HUES64 (cell line): ENCODE measurements around the gene SYNPR.

Source experiments
- H3K27ac ChIP-seq: 2 replicates; pipeline ENCODE4 v1.7.0; 2013; ENCODE audit warnings: low read depth, low read length, inconsistent platforms
- H3K27me3 ChIP-seq: 2 replicates; pipeline ENCODE4 v1.6.1; 2013; ENCODE audit warnings: mild to moderate bottlenecking, low read length; ENCODE audit not compliant: insufficient read depth
- H3K36me3 ChIP-seq: 2 replicates; pipeline ENCODE4 v1.6.1; 2013; ENCODE audit warnings: mild to moderate bottlenecking, low read length; ENCODE audit not compliant: insufficient read depth
- H3K4me1 ChIP-seq: 2 replicates; pipeline ENCODE4 v1.6.1; 2013; ENCODE audit warnings: mild to moderate bottlenecking, low read length, moderate library complexity; ENCODE audit not compliant: insufficient read depth
- H3K4me3 ChIP-seq: 2 replicates; pipeline ENCODE4 v1.5.1; 2013; ENCODE audit warnings: mild to moderate bottlenecking, low read length, moderate library complexity
- H3K9ac ChIP-seq: 2 replicates; pipeline ENCODE4 v1.6.1; 2013; ENCODE audit warnings: mild to moderate bottlenecking, low read depth, low read length
- H3K9me3 ChIP-seq: 2 replicates; pipeline ENCODE4 v1.6.1; 2013; ENCODE audit warnings: low read depth, low read length; ENCODE audit not compliant: insufficient read depth
- WGBS: fragments of 150-250, 120-280 bp; methylation state at CpG from one replicate; pipeline ENCODE4 v1.1.7; 2013; ENCODE audit warnings: missing lambda C conversion rate; 5-methylcytosine and 5-hydroxymethylcytosine counted together

The SYNPR gene

GRCh38 chr3:63308072-63308471 is 30.0 kb downstream of the SYNPR start:
- H3K27ac ChIP-seq = no peak overlapping the region
- H3K36me3 ChIP-seq = no peaks in the 10 kb centered on the region
- H3K9me3 ChIP-seq = peaks cover 4% of the 10 kb centered on the region; the same call in 1 of the 2 replicates
- peaks cover 7% of the 10 kb centered on the region for H3K4me1 ChIP-seq
- no peak overlapping the region for H3K9ac ChIP-seq
- no peak overlapping the region for H3K4me3 ChIP-seq
- WGBS = no CpG with 5 or more reads among the region's 3 CpGs
- peaks cover 100% of the 10 kb centered on the region for H3K27me3 ChIP-seq

DNA sequence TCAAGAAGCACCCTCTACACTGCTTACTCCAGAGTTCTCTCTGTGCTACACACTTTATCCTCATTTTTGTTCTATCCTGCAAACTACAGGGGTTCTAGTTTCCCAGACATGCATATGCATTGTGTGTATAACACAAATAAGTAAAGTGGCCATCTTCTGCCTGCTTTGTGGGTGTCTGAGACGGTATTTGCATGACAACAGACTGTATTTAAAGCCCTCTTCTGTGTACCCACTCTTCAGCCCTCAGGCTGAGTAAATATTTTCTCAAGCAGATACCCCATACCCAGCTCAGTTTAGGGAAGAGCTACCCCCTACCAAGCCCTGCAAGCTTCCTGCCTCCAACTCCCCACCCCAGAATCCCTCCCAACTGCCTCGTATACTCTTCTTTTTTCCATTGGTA is 31.7 kb downstream of the SYNPR start:
- WGBS = 7% methylated on average over 2 of the region's 2 CpGs
- Histone ChIP-seq H3K9ac (no peak overlapping the region), H3K4me1 (peaks cover 7% of the 10 kb centered on the region), H3K27ac (no peak overlapping the region), H3K4me3 (no peak overlapping the region), H3K27me3 (peaks cover 91% of the 10 kb centered on the region), H3K36me3 (no peaks in the 10 kb centered on the region), H3K9me3 (peaks cover 4% of the 10 kb centered on the region; the same call in 1 of the 2 replicates)

- Histone ChIP-seq H3K27ac (no peak overlapping the region), H3K27me3 (peaks cover 3% of the 10 kb centered on the region; the same call in 1 of the 2 replicates), H3K9me3 (no peaks in the 10 kb centered on the region)
These were observed 45.7 kb downstream of the SYNPR start for GRCh38 chr3:63323766-63324165.

GRCh38 chr3:63324621-63325020 is 46.5 kb downstream of the SYNPR start:
- H3K4me3 ChIP-seq = no peak overlapping the region
- no peaks in the 10 kb centered on the region for H3K27me3 ChIP-seq
- no peaks in the 10 kb centered on the region for H3K36me3 ChIP-seq
- H3K4me1 ChIP-seq = peaks cover 3% of the 10 kb centered on the region; the same call in 1 of the 2 replicates
- H3K9me3 ChIP-seq = no peaks in the 10 kb centered on the region
- WGBS = 78% methylated on average over 2 of the region's 2 CpGs
- no peak overlapping the region for H3K9ac ChIP-seq
- H3K27ac ChIP-seq = no peak overlapping the region

More at GRCh38 chr3:63323766-63324165, 45.7 kb downstream of the SYNPR start:
- Histone ChIP-seq H3K36me3 (no peaks in the 10 kb centered on the region), H3K4me3 (no peak overlapping the region), H3K4me1 (peaks cover 3% of the 10 kb centered on the region; the same call in 1 of the 2 replicates), H3K9ac (no peak overlapping the region)

DNA sequence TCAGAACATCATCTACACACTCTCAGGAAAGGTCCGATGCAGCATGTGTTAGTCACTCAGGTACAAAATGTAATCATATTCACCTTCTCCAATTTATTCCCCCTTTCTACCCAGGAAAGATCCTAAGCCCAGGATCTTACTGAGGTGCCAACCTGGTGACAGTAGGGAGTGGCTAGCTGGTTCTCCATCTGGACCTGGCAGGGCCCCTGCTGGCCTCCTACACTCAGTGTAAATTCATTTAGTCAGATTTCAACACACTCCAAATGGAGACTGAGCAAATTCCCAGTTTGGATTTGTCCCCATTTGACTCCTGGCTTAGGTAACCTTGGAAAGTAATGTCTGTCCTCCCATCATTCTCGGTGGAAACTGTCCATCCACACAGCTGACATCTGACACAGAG is 47.3 kb downstream of the SYNPR start:
- Histone ChIP-seq H3K9ac (no peak overlapping the region), H3K27me3 (peaks cover 4% of the 10 kb centered on the region; the same call in 1 of the 2 replicates), H3K27ac (no peak overlapping the region), H3K4me1 (peaks cover 3% of the 10 kb centered on the region; the same call in 1 of the 2 replicates), H3K4me3 (no peak overlapping the region), H3K36me3 (no peaks in the 10 kb centered on the region), H3K9me3 (no peaks in the 10 kb centered on the region)
- 49% methylated on average over 2 of the region's 2 CpGs for WGBS

DNA sequence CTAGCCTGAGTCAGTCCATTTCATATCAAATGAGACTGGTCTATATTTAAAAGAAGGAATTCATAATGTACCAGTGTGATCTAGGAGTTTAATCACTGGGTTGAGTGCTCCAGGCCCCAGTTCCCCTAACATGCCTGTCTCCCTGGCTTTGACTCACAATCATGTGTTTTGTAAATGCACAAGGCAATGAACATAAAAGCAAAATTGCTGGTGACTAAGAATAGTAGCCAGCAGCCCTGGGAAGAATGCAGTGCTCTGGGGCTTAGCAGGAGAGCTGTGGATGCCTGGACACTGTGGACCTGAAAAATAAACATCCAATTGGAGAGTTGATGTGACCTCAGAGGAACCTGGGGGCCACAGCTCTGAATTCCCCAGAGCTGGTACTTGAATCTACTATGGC is 50.3 kb downstream of the SYNPR start:
- Histone ChIP-seq H3K27ac (no peak overlapping the region), H3K9ac (no peak overlapping the region), H3K4me3 (no peak overlapping the region), H3K27me3 (peaks cover 4% of the 10 kb centered on the region; the same call in 1 of the 2 replicates), H3K36me3 (no peaks in the 10 kb centered on the region), H3K9me3 (no peaks in the 10 kb centered on the region), H3K4me1 (peaks cover 3% of the 10 kb centered on the region; the same call in 1 of the 2 replicates)

DNA sequence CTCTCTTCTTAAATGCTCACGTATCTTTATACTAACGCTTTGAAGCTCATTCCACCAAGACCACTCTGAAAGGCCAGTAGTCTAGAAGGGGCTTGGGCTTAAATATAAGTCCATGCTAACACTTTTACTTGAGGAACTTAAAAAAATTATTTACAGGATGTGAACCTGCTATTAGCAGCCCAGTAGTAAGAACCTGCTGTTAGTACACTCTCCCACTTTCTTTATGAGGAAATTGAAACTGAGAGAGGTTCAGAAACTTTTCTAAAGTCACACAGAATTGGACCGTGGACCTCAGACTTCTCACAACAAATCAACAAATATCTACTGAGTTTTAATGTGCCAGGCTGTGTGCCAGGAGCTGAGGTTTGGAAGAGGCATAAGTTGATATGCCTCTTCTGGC is 53.4 kb downstream of the SYNPR start:
- no peak overlapping the region for H3K9ac ChIP-seq
- H3K4me3 ChIP-seq = no peak overlapping the region
- H3K27ac ChIP-seq = no peak overlapping the region
- H3K4me1 ChIP-seq = peaks cover 7% of the 10 kb centered on the region
- WGBS = 88% methylated on average over 2 of the region's 3 CpGs
- H3K9me3 ChIP-seq = no peaks in the 10 kb centered on the region
- peaks cover 4% of the 10 kb centered on the region; the same call in 1 of the 2 replicates for H3K27me3 ChIP-seq
- no peaks in the 10 kb centered on the region for H3K36me3 ChIP-seq

GRCh38 chr3:63333815-63334214 is 55.7 kb downstream of the SYNPR start:
- Histone ChIP-seq H3K4me1 (peaks cover 3% of the 10 kb centered on the region; the same call in 1 of the 2 replicates), H3K9ac (no peak overlapping the region), H3K27ac (no peak overlapping the region), H3K4me3 (no peak overlapping the region), H3K36me3 (no peaks in the 10 kb centered on the region), H3K27me3 (peaks cover 4% of the 10 kb centered on the region; the same call in 1 of the 2 replicates), H3K9me3 (no peaks in the 10 kb centered on the region)
- 78% methylated on average over 1 of the region's 1 CpG for WGBS

DNA sequence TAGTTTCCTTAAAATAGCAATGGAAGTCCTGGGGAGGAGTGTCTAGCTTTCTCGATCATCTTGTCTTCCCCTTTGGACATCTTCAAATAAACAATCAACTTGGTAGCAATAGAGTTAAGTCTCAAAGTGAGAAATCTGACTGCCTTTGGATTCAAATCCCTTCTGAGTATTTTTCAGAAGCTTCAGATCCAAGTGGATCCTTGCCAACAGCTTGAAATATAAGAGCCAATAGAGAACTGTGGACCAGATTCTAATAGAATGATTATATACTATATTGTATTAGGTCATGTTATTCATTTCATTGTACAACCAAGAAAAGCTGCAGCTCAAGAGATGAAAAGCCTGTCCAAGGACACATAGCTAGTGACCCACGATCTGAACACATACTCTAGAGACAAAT is 60.2 kb downstream of the SYNPR start:
- Histone ChIP-seq H3K27me3 (no peaks in the 10 kb centered on the region), H3K4me3 (no peak overlapping the region), H3K9me3 (no peaks in the 10 kb centered on the region), H3K4me1 (peaks cover 16% of the 10 kb centered on the region), H3K27ac (no peak overlapping the region), H3K9ac (no peak overlapping the region), H3K36me3 (no peaks in the 10 kb centered on the region)
- WGBS = 91% methylated on average over 1 of the region's 2 CpGs

DNA sequence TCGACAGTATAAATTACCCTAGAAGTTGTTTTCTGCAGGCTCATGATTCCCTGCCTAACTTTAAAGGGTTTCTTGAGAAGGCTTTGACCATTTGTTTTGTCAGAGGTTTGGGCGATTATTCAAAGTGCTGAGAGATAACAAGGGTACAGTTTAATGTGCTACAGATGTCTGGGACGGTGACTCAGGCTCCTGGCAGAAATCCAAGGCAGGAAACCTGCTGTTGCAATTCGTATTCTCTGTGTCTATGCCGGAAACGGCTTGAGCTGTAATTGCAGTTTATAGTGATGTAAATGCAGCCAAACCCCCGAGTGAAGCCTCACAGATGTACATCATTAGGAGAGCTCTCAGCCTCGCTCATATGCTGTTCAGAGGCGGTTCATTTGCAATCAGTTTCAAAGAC is 65.6 kb downstream of the SYNPR start:
- peak overlapping the region; percentile 15; the same call in 1 of the 2 replicates for H3K4me3 ChIP-seq
- no peaks in the 10 kb centered on the region for H3K27me3 ChIP-seq
- H3K9ac ChIP-seq = peak overlapping the region; percentile 58; the same call in 1 of the 2 replicates
- H3K4me1 ChIP-seq = peaks cover 32% of the 10 kb centered on the region
- H3K27ac ChIP-seq = peak overlapping the region; percentile 69
- no peaks in the 10 kb centered on the region for H3K9me3 ChIP-seq
- 9% methylated on average over 9 of the region's 9 CpGs for WGBS
- no peaks in the 10 kb centered on the region for H3K36me3 ChIP-seq

- Histone ChIP-seq H3K36me3 (no peaks in the 10 kb centered on the region), H3K4me1 (peaks cover 32% of the 10 kb centered on the region), H3K9me3 (no peaks in the 10 kb centered on the region), H3K27ac (no peak overlapping the region; the same call in 1 of the 2 replicates), H3K27me3 (no peaks in the 10 kb centered on the region), H3K4me3 (peak overlapping the region; percentile 18; the same call in 1 of the 2 replicates), H3K9ac (no peak overlapping the region; the same call in 1 of the 2 replicates)
- whole genome bisulfite sequencing = 69% methylated on average over 3 of the region's 3 CpGs
These were observed 66.6 kb downstream of the SYNPR start for GRCh38 chr3:63344661-63345060.
